ENCODE results near the gene ACRBP.

Gene ACRBP

DNA sequence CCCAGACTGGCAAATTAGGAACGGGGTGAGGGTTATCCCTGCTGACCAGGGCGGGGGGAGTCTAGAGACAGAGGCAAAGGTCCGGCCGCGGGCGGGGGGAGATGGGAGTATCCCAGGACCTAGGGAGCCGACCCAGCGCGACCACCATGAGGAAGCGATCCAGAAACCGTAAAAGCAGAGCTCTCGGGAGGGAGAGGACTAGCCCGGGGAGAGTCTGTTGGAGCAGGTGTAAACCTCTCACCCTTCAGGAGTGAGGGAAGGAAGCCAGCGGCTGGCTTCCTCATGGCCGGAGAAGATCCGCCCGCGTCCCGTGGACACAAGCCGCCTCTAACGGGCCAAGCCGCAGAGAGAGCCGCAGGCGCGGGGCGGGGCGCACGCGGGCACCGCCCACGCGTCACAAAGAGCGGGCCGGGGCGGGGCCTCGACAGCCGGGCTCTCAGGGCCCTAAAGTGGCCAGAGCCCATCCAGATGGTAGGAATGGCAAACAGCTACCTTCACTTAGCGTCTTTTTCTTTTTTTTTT is at the start of gene ACRBP:
Gene ACRBP (minus strand): TSS at position 350 of the 522 bp plus-strand sequence. CDS start 66 bp downstream, at position 284.
- FAIRE-seq (no peak), DNase-seq (ENCODE audit: low spot score) (no peak)

DNA sequence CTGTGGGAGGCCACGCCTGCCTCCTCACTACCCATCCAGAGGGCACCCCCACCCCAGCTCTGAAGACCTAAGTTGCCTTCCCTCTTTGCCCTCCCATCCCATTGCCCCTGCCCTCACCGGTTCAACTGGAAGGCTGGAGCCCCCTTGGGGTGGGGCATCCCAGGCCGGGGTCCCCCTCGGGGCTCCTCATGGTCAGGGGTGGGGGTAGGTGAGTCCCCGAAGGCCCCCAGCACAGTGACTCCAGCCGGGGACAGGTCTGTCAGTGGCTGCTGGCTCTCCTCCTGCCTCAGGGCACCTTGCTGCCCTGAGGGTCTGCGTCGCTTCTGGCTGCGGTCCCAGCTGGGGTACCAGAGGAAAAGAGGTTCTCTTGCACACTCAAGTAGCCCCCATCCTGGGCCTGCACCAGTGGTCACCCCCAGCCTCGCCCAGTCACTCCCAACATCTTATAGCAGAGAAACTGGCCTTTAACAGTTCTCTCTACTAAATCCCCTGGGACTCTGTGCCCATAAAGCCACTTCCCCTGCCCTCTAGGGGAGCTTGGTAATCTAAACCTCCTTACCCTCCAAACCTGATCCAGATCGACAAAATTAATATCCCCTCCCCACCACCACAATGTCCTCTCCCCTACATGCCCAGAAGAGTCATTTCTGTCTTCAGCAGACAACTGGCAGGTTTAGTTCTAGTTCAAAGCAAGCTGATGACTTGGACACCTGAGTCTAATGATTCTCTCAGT is 48.2 kb upstream of the ACRBP start:
- FAIRE-seq: no peak

DNA sequence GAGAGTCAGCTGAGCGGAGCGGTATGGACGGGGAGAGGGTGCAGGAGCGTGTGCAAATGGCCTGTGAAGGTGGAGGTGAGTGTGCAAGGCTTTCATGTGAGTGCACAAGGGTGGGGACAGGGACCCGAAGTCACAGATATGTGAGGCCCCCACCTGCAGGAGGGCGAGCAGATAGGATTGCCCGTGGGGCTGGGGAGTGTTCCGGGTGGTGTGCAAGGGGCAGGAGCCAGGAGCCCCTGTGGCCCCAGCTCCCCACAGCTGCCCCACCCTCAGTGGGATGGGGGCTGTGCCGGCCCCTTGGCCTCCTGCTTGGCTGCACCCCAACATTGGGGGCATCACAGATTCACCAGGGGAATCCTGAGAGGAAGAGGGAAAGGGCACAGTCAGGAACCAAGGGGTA is 47.5 kb upstream of the ACRBP start:
- no peak for DNase-seq (ENCODE audit: low spot score)
- no peak for FAIRE-seq

More for the DNA sequence above, 48.2 kb upstream of the ACRBP start:
- DNase-seq (ENCODE audit: low spot score): no peak

DNA sequence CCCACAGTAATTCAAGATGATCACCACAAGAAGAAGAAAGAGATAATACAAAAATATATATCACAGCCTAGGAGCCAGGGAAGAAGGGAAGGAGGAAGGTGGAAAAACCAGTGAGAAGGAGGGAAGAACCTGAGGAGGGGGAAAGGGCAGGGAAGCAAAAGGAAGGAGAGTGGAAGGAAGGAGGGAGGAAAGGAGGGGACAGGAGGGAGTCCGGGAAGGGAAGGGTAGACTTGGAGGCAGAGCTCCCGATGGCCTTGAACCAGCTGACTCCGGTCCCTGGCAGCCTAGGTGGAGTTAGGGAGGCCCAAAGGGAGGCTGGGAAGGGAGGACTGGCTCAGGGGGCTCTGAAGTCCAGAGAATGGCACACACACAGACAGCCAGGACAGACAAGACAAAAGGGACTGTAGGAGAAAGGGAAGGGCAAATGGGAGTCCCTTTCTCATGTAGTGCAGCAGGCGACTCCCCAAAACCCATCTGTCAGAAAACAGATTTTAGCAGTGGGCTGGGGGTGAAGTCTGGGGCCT is 46.7 kb upstream of the ACRBP start:
- no peak for FAIRE-seq
- no peak for DNase-seq (ENCODE audit: low spot score)

DNA sequence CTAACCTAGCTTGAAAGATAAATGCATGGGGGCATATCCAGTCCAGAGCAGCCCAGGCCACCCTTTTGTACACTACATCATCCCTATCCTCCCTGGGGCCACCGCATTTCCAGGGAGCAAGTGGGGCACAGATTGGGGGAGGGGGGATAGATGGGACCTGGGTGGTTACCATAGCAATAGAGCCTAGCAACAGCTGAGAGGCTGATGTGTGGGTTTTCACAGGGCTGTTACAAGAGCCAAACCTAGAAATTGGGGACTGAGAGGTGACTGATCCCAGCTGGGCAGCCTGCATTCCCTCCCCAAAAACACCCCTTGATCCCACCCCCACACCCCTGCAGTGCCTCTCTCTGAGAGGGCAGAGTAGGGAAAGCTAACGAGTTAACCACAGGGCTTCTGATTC is 45.7 kb upstream of the ACRBP start:
- DNase-seq (ENCODE audit: low spot score) (no peak), FAIRE-seq (no peak)

DNA sequence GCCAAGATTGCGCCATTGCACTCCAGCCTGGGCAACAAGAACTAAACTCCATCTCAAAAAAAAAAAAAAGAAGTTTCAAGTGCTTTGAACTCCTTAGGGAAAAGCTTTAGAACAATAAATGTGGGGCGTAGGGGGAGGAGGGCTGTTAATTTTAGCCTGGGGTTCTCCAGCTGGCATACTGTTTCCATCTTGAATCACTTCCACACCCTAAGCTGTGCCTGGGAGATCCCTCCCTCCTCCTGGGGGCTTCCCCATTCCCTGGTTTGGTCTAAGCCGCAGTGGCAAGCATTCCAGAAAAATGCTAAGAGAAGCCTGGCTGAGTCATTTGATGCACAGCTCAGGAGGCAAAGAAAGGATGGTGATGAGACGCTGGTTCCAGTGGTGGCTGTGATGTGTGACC is 44.2 kb upstream of the ACRBP start:
- peak; percentile 33 for DNase-seq (ENCODE audit: low spot score)
- FAIRE-seq: no peak

DNA sequence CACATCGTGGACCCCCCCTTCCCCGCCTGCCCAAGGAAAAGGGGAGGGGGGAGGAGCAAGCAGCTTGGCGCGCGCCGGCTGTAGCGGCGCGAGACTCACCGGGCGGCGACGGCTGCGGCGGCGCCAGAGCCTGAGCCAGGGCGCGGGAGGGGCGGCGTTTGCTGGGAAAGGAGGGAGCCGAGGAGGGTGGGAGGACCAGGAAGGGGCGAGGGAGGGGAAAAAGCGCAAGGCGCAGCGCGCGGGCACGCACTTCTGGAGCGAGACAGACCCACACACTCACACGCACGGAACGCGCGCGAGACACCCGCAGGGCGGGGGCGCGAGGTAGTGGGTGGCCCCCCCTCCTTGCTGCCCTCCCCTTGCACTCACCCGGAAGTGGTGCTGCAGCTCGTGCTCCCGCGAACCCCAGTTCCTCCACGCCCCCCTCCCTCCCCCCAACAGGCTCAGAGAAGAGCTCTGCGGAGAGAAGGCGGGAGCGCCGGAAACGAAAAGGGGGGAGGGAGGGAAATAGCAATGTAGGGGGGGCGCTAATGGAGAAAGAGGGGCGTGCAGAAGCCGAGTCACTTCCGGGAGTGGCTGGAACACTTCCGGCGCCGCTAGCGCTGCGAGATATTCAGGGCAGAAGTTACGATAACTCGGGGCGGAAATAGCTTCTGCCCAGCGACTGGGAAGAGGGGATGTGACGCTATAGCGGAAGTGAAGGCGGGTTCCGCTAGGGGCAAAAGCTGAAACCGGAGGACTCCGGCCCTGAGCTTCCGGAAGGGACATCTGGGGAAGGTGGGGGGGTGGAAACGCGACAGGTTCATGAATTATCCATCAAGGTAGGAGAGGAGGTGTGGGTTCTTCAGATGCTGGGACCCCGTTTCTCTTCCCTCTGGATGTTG is 42.0 kb upstream of the ACRBP start, which contains the start of gene ZNF384:
Gene ZNF384 (minus strand): TSS at position 377 of the 884 bp plus-strand sequence. CDS start 9,855 bp downstream, outside the sequence.
- FAIRE-seq (peak; percentile 89), DNase-seq (ENCODE audit: low spot score) (peak; percentile 98)

DNA sequence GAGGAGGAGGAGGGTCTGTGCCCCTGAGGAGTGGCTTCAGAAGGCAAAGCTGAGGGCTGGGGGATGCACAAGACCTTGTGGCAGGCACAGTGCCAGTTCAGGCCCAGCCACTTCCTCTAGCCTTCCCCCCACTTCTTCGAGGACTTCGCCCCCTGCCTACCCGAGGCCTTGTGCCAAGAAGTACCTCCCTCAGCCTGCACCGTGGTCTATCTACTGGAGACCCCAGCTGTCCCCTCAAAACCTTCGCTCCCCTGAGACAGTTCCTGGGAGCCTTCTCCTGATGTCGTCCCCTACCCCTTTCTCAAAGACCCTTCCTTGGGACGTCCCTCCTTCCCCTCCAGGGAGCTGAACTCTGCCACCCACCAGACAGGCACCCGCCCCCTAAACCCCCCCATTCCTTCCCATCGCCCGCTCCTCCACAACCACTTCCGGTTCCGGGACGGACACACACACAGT is 41.3 kb upstream of the ACRBP start:
- FAIRE-seq: no peak
- DNase-seq (ENCODE audit: low spot score): no peak

DNA sequence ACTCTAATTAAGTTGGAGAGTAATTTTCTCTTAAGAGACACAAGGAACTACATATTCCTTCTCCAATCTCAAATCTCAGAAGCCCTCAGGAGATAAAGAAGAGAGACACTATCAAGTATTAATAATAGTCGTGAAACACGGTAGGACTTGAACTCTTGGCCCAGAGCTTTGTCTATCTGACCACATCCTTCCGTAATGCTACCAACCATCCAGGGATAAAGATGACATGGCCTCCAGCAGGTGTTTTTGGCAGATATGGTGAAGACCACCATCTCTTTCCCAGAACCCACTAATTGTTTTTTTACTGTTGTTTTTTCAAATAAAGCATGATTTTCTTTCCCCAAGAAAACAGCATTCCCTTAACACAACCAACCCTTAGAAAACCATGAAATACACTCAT is 38.6 kb upstream of the ACRBP start:
- FAIRE-seq (no peak), DNase-seq (ENCODE audit: low spot score) (no peak)

DNA sequence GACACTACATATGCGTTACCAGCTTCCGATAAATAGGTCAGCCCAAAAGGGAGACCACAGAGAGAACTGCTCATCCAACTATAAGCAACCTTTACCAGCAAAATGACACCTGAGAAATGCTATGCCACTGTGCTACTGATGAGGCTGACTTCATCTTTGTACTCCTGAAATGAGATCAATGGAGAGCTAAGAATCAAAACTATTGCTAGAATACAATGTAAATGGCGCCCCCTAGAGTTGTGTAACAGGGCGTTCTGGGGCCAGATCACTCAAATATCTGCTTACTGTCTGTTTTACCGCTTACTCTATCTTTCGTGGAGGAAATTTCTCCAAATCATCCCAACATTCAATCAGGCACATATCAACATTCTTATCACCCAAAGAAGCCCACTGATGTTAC is 37.4 kb upstream of the ACRBP start:
- FAIRE-seq (no peak), DNase-seq (ENCODE audit: low spot score) (peak; percentile 6)

DNA sequence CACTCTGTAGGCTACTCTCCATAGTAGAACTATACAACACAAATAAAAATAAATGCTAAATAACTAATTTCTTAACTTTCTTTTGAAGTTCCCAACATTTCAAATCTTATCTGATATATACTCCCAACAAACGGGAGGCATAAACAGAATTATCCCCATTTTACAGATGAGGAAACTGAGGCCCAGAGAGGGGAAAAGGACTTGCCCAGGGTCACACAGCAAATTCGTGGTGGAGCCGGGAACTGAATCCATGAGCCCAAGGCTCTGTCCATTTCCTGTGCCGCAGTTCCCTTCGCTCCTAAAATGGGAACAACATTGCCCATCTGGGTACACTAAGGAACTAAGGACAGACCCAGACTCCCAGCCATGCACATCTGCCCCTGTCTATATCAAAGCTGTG is 29.7 kb upstream of the ACRBP start:
- no peak for DNase-seq (ENCODE audit: low spot score)
- FAIRE-seq: no peak

DNA sequence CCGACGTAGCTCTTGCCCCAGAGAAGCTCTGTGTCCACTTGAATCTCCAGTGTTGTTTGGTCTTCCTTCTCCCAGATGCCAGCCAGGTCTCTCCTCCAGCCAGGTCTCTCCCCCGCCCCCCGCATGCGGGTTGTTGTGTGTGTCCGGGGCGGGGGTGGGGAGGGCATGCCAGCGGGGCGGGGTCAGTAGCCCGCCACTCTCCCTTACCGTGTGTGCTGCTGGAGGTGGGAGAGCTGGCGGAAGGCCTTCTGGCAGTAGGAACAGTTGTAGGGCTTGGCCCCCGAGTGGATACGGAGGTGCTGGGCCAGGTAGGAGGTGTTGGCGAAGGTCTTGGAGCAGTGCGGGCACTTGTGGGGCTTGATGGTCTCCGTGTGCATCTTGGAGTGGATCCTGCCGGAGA is 24.9 kb upstream of the ACRBP start:
- no peak for FAIRE-seq
- DNase-seq (ENCODE audit: low spot score): no peak

DNA sequence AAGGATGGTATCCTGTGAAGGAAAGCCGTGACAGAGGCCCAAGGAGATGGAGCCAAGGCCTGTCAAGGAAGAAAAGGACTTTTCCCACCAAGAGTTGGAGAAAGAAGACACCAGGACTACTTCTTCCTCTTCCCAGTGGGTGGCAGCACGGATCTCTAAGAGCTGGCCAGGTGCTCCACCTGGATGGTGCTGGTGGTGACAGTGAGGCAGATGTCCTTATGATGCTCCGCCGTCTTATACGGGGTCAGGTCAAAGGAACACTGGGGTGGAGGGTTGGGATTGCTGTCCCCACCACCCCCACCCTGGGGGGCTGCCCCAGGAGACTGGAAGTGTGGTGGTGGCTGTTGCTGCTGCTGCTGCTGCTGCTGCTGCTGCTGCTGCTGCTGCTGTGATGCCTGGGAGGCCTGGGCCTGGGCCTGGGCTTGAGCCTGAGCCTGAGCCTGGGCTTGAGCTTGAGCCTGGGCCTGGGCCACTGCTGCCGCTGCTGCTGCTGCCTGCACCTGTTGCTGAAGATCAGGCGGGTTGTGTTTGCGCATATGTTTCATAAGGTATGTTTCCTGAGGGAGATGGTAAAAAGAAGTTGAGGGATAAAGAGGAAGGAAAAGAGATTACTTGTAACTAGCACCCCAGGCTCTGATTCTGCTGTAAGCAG is 20.5 kb upstream of the ACRBP start:
- no peak for DNase-seq (ENCODE audit: low spot score)
- FAIRE-seq: no peak

DNA sequence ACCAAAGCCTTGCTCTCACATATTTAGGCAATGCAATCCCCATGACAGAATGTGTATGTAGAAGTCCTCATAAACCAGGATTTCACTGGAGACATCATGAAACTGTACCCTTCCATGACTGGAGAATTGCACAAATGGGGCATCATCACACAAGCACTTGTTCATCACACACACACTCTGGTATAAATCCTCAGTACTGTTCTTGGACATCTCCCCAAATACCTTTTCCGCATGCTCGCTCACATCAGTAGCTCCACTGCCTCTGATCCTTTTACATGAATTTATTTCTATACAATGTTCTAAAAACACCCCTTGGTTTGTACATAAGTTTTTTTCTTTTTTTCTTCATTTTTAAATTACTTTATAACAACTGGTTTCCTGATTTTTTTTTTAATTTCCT is 19.0 kb upstream of the ACRBP start:
- FAIRE-seq (no peak), DNase-seq (ENCODE audit: low spot score) (no peak)

DNA sequence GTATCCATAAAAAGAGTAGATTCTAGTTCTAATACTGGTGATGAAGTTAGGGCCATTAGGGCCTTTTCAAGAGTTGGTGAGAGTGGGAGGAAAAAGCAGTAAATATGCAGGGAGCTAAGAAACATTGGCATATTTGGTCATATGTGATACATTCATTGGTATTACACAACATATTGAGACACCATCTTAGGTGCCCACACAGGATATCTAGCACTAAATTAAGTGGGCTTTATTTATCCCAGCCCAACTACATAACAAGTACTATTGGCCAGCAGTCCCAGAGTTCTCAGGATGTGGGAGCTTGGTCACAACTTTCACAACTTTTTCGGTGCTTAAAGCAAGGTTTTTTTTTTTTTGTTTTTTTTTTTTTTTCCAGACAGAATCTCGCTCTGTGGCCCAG is 17.7 kb upstream of the ACRBP start:
- DNase-seq (ENCODE audit: low spot score): no peak
- no peak for FAIRE-seq

DNA sequence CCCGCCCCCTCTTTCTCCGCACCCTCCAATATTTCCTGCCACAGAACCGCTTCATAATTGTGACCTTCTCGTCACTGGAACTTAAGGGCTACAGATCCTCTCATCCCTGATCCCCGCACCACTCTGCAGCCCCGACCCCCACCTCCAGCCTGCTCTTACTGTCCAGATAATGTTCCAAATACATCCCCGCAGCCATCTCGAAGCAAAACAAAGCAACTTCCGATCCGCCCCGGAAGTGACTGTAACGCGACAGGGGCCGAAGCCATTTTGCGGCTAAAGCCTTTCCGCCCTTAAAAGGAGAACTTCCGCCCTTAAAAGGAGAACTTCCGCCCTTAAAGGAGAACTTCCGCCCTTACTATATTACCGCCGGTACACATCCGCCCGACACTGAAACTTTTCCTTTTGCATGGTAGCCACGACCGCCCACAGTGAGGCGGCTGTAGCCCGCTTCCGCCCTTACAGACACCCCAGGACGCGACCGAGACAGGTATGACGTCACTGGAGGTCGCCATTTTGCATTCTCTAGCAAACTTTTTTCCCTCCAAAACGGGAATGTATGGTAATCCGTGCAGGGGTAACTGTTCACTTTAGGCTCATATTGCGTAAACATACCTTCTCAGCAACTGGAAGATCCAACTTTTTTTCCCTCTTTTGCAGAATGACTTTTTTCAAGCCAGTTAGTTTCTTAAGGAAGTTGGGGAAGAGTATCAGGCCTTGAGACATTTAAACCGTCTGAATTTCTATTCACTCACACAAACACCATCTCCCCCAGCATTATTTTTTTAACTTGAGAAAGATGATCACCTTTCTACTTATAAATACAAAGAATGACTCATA is 15.9 kb upstream of the ACRBP start, which contains the start of gene ING4:
Gene ING4 (minus strand): TSS at position 214 of the 837 bp plus-strand sequence. CDS start 18 bp downstream, at position 196.
- DNase-seq (ENCODE audit: low spot score): peak; percentile 98
- peak; percentile 90 for FAIRE-seq

DNA sequence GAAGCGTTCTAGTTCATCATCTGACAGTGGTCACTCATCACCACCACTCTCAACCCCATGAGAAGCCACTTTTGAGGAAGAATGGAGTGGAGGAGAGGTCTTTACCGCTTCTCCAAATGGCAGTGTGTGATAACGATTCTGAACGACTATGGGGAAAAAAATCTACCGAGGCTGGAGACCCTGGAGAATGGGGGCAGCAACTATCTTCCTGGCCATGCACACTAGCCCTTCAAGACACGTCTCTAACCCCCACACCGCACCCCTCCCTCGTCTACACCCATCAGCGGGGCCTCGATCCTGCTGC is 15.3 kb upstream of the ACRBP start:
- no peak for DNase-seq (ENCODE audit: low spot score)
- FAIRE-seq: no peak

DNA sequence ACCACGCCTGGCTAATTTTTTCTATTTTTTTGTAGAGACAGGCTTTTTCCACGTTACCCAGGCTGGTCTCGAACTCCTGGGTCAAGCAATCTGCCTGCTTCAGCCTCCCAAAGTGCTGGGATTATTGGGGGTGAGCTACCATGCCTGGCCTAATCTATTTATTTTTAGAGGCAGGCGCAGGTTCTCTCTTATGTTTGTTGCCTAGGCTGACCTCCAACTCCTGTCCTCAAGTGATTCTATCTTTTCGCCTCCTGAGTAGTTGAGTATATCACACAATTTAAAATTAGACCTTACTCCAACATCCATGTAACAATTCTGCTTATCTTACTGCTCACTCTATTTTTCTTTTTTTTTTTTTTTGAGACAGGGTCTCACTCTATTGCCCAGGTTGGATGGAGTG is 6.8 kb upstream of the ACRBP start:
- DNase-seq (ENCODE audit: low spot score): no peak
- FAIRE-seq: no peak

DNA sequence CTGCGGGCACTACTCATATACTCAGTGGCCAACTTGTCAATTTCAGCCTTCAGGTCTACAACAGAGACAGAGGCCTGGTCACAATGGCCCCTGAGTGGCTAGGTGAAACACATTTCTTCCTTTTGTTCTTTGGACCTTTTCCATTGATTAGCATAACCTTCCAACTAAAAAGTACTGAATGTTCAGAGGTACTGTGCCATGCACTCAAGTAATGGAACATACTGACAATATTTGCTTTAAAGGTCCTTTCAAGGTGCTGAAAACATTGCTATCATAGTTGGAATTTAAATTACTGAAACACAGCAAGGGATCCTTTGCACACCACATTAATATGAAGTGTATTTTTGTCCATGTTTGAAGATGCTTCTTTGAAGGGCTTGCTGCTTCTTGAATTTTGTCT is 6.1 kb upstream of the ACRBP start:
- no peak for FAIRE-seq
- DNase-seq (ENCODE audit: low spot score): no peak

DNA sequence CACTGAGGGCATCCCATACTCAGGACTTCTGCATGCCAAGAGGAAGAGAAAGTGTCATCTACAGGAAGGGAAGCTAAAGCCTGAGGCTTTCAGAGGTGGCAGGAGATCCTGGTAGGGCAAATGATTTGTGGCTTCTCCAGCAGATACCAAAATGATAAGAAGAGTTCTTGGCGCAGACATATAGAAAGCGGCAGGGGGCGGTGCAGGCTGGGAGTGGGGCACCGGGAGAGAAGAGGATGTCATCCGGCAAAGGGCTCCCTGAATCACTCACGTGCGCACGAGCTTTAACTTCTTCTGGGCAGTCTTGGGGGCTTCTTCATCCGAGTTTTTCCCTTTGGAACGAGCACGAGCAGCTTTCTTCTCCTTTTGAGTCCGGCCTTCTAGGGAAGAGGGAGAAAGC is 5.2 kb upstream of the ACRBP start:
- FAIRE-seq (no peak), DNase-seq (ENCODE audit: low spot score) (no peak)

DNA sequence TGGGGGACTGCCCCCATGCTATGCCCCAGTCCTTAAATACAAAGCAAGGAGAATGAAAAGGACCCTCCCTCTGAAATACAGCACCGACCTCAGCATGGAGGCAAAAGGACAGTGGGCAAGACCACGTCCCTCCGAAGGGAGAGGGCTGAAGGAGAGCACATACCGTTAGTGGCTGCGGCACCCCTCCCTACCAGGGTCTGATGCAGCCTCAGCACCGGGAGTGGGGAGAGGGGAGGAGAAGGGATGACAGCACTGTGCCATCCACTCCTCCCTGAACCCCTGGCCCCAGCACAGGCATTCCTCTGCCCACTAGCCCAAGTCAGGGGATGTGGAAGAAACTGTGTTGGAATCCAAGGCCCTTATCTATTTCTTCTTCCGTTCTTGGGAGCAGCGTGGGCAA is 3.6 kb upstream of the ACRBP start:
- no peak for DNase-seq (ENCODE audit: low spot score)
- no peak for FAIRE-seq
